Suprapubic skin (tissue), 4 donors: ENCODE results near the gene LPCAT1. TPM values are rescaled to one million over a fixed set of nuclear protein-coding genes. Genes with fewer than 3 reads are reported as not detected.

Experiments used
- DNase-seq, 2 donors: peaks; one replicate each; pipeline ENCODE4 v3.0.0-alpha.2; 2019; ENCODE audit warnings: low spot score in 2 of 2
- H3K27ac ChIP-seq: fragments of 200-600 bp; sonication (generic); one replicate; pipeline ENCODE4 v1.5.1; 2019
- H3K27me3 ChIP-seq: fragments of 200-600 bp; sonication (generic); one replicate; pipeline ENCODE4 v1.5.1; 2019
- H3K36me3 ChIP-seq: fragments of 200-600 bp; sonication (generic); one replicate; pipeline ENCODE4 v1.5.1; 2019
- H3K4me1 ChIP-seq: fragments of 200-600 bp; sonication (generic); one replicate; pipeline ENCODE4 v1.5.1; 2019
- H3K4me3 ChIP-seq: fragments of 200-600 bp; sonication (generic); one replicate; pipeline ENCODE4 v1.5.1; 2019; ENCODE audit warnings: mild to moderate bottlenecking
- H3K9me3 ChIP-seq: fragments of 200-600 bp; sonication (generic); one replicate; pipeline ENCODE4 v1.5.1; 2019
- CTCF ChIP-seq, 2 donors: fragments of 200-600 bp in 1 of 2; fragments of 450-650 bp in 1 of 2; sonication (generic) in 1 of 2; IDR thresholded peaks; one replicate each; pipeline ENCODE4 v1.5.1; 2016 to 2019; ENCODE audit warnings: antibody characterized with exemption in 2 of 2, mild to moderate bottlenecking in 1 of 2, moderate library complexity in 1 of 2
- EP300 ChIP-seq: sonication (generic); formaldehyde crosslinking; IDR thresholded peaks from one replicate; pipeline ENCODE4 v1.6.1; 2017; ENCODE audit warnings: antibody characterized with exemption
- POLR2A ChIP-seq, 2 donors: fragments of 450-650 bp; IDR thresholded peaks; one replicate each; pipeline ENCODE4 v1.6.1; 2017; ENCODE audit warnings: antibody characterized with exemption in 2 of 2, mild to moderate bottlenecking in 2 of 2, moderate library complexity in 2 of 2
- POLR2AphosphoS5 ChIP-seq, 3 donors: sonication (generic); formaldehyde crosslinking; IDR thresholded peaks; one replicate each; pipeline ENCODE4 v1.6.1; 2017; ENCODE audit warnings: antibody characterized with exemption in 3 of 3
- WGBS: methylation state at CpG from one replicate; pipeline ENCODE4 v1.1.5; 2018; 5-methylcytosine and 5-hydroxymethylcytosine counted together
- total RNA-seq, 4 donors: library from RNA; depleted of rRNA; stranded (reverse); fragments of >200 nt; gene quantifications; one replicate each; pipeline ENCODE4 v1.1.0, GENCODE V29; 2016

LPCAT1 gene
- total RNA-seq, 4 donors from 2014 or later = 11.3 to 21.0 (median 13.8) TPM

- WGBS = 94% methylated on average over 9 of the region's 14 CpGs
- DNase-seq = peak; percentile 44 to 72
Observed at GRCh38 chr5:1538276-1538675, 14.5 kb upstream of the LPCAT1 start.

DNA sequence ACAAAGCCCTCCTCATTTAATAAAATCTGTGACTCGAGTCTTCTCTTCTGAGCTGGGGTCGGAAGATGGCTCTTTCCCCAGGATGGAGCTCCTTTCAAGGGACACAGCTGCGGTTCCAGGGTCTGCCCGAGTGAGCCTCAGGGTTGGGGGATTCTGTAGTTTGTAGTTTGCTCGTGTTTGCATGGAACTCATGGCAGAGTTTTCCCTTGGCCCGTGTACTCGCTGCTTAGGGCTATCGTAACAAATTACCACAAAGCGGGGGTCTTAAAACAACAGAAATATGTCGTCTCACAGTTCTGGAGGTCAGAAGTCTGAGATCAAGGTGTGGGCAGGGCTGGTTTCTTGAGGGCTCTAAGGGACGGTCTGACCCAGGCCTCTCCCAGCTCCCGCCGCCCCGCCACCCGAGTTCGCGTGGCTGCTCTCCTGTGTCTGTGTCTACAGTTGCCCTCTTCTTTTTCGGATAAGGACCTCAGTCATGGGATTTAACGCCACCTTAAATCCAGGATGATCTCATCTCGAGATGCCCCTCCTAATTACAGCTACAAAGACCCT lies 13.9 kb upstream of the LPCAT1 start:
- TF ChIP-seq POLR2AphosphoS5 (IDR thresholded peaks at IDR 0.05) = no peak
- no peak for TF ChIP-seq CTCF (IDR thresholded peaks at IDR 0.05)
- TF ChIP-seq EP300 = no peak
- no peak for TF ChIP-seq POLR2A (IDR thresholded peaks at IDR 0.05)
- Histone ChIP-seq H3K4me3 (no peak overlapping the region), H3K36me3 (no peaks in the 10 kb centered on the region), H3K4me1 (peaks cover 25% of the 10 kb centered on the region), H3K27me3 (no peaks in the 10 kb centered on the region), H3K27ac (no peak overlapping the region), H3K9me3 (no peaks in the 10 kb centered on the region)
- WGBS = 96% methylated on average over 20 of the region's 20 CpGs
- DNase-seq = peak in 1 of 2 donors; percentile 55

More at GRCh38 chr5:1538276-1538675, 14.5 kb upstream of the LPCAT1 start:
- Histone ChIP-seq H3K27me3 (no peaks in the 10 kb centered on the region), H3K4me3 (no peak overlapping the region), H3K36me3 (no peaks in the 10 kb centered on the region), H3K9me3 (no peaks in the 10 kb centered on the region), H3K4me1 (peaks cover 25% of the 10 kb centered on the region), H3K27ac (no peak overlapping the region)
- TF ChIP-seq POLR2A (IDR thresholded peaks at IDR 0.05) = no peak
- no peak for TF ChIP-seq EP300
- no peak for TF ChIP-seq CTCF (IDR thresholded peaks at IDR 0.05)
- TF ChIP-seq POLR2AphosphoS5 (IDR thresholded peaks at IDR 0.05) = no peak

- 64% methylated on average over 8 of the region's 8 CpGs for WGBS
Observed at GRCh38 chr5:1536871-1537602, 13.3 kb upstream of the LPCAT1 start.

GRCh38 chr5:1536322-1536845 lies 12.6 kb upstream of the LPCAT1 start:
- 60% methylated on average over 8 of the region's 8 CpGs for WGBS
- H3K36me3 ChIP-seq = no peaks in the 10 kb centered on the region
- peak in 1 of 2 donors; percentile 60 for DNase-seq
- no peak overlapping the region for H3K27ac ChIP-seq
- H3K27me3 ChIP-seq = no peaks in the 10 kb centered on the region
- H3K9me3 ChIP-seq = no peaks in the 10 kb centered on the region
- H3K4me3 ChIP-seq = peak overlapping the region; percentile 26
- peaks cover 14% of the 10 kb centered on the region for H3K4me1 ChIP-seq
- TF ChIP-seq CTCF (IDR thresholded peaks at IDR 0.05) (no peak), POLR2A (IDR thresholded peaks at IDR 0.05) (no peak), EP300 (no peak)

More at GRCh38 chr5:1536871-1537602, 13.3 kb upstream of the LPCAT1 start:
- Histone ChIP-seq H3K4me1 (peaks cover 20% of the 10 kb centered on the region), H3K27me3 (no peaks in the 10 kb centered on the region), H3K36me3 (no peaks in the 10 kb centered on the region), H3K4me3 (peak overlapping the region; percentile 26), H3K9me3 (no peaks in the 10 kb centered on the region), H3K27ac (no peak overlapping the region)
- TF ChIP-seq POLR2AphosphoS5 (IDR thresholded peaks at IDR 0.05) = no peak
- TF ChIP-seq EP300 = no peak
- no peak for TF ChIP-seq CTCF (IDR thresholded peaks at IDR 0.05)
- no peak for TF ChIP-seq POLR2A (IDR thresholded peaks at IDR 0.05)
- DNase-seq = peak in 1 of 2 donors; percentile 23

GRCh38 chr5:1535646-1536045 lies 11.9 kb upstream of the LPCAT1 start:
- TF ChIP-seq EP300 (no peak), POLR2A (IDR thresholded peaks at IDR 0.05) (no peak), CTCF (IDR thresholded peaks at IDR 0.05) (no peak), POLR2AphosphoS5 (IDR thresholded peaks at IDR 0.05) (no peak)
- H3K27me3 ChIP-seq = no peaks in the 10 kb centered on the region
- DNase-seq = no peak
- H3K9me3 ChIP-seq = no peaks in the 10 kb centered on the region
- 69% methylated on average over 3 of the region's 3 CpGs for WGBS
- H3K27ac ChIP-seq = no peak overlapping the region
- peaks cover 13% of the 10 kb centered on the region for H3K4me1 ChIP-seq
- H3K4me3 ChIP-seq = no peak overlapping the region
- no peaks in the 10 kb centered on the region for H3K36me3 ChIP-seq
